ENCODE data around the gene BICD1. TPM values are rescaled to one million over a fixed set of nuclear protein-coding genes. Genes with fewer than 3 reads are reported as not detected.

BICD1 gene
- total RNA-seq, 4 donors from 2014 or later: 1.5 to 4.5 (median 2.4) TPM

DNA sequence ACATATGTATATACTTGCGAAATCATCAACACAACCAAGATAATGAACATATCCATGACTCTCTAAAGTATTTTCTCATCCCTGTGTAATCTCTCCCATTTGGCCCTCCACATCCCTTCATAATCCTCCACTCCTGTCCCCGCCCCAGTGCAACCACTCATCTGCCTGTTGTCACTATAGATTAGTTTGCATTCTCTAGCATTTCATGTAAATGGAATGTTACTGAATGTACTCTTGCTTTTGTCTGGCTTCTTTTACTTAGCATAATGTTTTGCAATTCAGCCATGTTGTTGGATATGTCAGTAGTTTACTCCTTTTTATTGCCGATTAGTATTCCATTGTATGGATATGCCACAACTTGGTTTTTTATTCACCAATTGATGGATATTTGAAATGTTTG, 99.1 kb downstream of the BICD1 start:
- 95 to 96% methylated on average over 3 of the region's 3 CpGs for WGBS, 2 donors
- TF ChIP-seq POLR2A (IDR thresholded peaks at IDR 0.05): no peak
- TF ChIP-seq, protein P1, sequence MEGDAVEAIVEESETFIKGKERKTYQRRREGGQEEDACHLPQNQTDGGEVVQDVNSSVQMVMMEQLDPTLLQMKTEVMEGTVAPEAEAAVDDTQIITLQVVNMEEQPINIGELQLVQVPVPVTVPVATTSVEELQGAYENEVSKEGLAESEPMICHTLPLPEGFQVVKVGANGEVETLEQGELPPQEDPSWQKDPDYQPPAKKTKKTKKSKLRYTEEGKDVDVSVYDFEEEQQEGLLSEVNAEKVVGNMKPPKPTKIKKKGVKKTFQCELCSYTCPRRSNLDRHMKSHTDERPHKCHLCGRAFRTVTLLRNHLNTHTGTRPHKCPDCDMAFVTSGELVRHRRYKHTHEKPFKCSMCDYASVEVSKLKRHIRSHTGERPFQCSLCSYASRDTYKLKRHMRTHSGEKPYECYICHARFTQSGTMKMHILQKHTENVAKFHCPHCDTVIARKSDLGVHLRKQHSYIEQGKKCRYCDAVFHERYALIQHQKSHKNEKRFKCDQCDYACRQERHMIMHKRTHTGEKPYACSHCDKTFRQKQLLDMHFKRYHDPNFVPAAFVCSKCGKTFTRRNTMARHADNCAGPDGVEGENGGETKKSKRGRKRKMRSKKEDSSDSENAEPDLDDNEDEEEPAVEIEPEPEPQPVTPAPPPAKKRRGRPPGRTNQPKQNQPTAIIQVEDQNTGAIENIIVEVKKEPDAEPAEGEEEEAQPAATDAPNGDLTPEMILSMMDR (IDR thresholded peaks at IDR 0.05): no peak
- no peak for DNase-seq (ENCODE audit: low spot score in 2 of 2)
- no peak overlapping the region for H3K4me3 ChIP-seq (ENCODE audit: low read depth, poor library complexity, severe bottlenecking)
- intact Hi-C loops (cut with DNase I; ENCODE audit: low total_unique reads): no loop called here

DNA sequence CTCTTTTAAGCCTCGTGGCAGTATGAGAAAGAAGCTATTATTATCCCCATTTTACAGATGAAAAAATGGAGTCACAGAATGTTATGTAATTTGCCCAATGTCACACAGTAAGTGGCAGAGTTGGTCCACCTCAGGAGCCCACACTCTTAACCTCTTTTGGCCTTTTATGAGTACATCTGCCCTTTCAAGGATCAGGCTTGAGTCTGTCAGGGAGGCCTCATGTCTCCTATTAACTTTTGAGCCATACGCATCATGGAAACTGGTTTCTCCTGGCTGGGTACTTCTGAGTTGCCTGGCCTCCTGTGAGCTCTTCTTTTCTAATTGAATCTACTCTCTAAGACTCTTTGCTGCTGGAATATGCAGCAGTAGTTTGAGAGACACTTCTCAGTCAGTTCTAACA, 101.7 kb downstream of the BICD1 start:
- WGBS, 2 donors: 73 to 78% methylated on average over 2 of the region's 2 CpGs
- H3K4me3 ChIP-seq (ENCODE audit: low read depth, poor library complexity, severe bottlenecking): no peak overlapping the region
- DNase-seq (ENCODE audit: low spot score in 2 of 2): no peak
- intact Hi-C loops (cut with DNase I; ENCODE audit: low total_unique reads): no loop called here
- TF ChIP-seq POLR2A (IDR thresholded peaks at IDR 0.05): no peak

DNA sequence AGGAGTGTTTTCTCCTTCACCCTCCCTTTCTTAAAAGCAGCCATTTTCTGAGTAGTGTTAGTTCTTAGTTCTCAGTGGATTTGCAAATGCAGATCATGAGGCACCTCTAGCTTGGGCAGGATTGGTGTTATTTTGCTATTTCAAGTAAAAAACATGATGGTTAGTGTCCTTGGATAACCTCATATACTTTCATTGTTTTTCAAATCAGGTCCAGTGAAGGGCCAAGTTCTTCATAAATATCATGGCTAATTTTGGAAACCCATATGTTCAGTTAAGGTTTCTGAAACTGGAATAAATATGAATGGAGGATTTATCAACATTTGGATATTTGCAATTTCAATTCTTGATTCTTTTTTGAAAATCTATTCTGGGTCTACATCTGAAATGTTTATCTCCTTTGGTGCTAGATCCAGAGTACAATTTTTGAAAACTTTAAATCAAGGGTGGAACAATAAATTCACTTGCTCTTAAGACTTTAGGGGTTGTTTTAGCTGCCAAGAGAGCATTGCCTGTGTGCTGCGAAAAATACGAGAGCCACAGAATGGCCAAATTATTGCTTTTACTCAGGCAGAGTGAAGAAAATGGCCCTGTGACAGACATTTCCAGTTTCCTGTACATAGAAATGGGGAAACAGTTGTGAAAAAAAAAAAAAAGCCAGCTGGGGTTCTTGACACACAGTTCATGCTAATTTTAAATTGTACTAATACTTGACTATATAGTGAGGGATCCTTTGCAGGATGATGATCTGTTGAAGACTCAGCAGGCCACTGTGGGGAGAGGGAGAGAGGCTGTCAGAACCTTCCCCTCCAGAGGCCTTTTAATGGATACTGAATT, 104.6 kb downstream of the BICD1 start:
- no peak overlapping the region for H3K4me3 ChIP-seq (ENCODE audit: low read depth, poor library complexity, severe bottlenecking)
- intact Hi-C loops (cut with DNase I; ENCODE audit: low total_unique reads): no loop called here
- TF ChIP-seq, protein P1 (IDR thresholded peaks at IDR 0.05): no peak
- TF ChIP-seq POLR2A (IDR thresholded peaks at IDR 0.05): no peak
- DNase-seq (ENCODE audit: low spot score in 2 of 2): no peak
- 78 to 82% methylated on average over 2 of the region's 2 CpGs for WGBS, 2 donors

DNA sequence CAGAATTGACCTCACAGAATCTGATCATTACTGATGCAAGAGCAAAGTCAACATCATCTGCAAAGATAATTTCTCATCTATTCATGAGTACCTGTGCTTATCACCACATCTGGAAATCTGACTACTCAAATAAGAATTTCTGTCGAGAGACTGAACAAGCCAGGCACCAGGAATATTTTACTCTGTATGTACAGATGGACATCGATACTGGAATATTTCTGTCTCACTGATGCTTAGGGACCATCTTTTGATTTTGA, 105.2 kb downstream of the BICD1 start:
- no peak overlapping the region for H3K4me3 ChIP-seq (ENCODE audit: low read depth, poor library complexity, severe bottlenecking)
- WGBS, 2 donors: 74 to 81% methylated on average over 2 of the region's 2 CpGs
- no peak for DNase-seq (ENCODE audit: low spot score in 2 of 2)
- TF ChIP-seq, protein P1 (IDR thresholded peaks at IDR 0.05): no peak
- TF ChIP-seq POLR2A (IDR thresholded peaks at IDR 0.05): no peak
- intact Hi-C loops (cut with DNase I; ENCODE audit: low total_unique reads): no loop called here

DNA sequence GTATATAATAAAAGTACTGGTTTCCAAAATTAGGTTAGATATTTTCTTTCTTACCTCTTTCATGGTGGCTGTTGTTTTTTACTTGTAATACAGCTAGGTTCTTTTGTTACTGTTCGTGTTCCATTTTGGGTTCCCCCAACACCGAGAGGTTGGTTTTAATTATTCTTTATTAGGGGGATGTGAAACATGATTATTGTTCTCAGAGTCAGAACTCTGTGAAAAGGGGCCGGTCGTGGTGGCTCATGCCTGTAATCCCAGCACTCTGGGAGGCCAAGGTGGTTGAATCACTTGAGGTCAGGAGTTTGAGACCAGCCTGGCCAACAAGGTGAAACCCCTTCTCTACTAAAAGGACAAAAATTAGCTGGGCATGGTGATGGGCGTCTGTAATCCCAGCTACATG, 108.1 kb downstream of the BICD1 start:
- DNase-seq (ENCODE audit: low spot score in 2 of 2): no peak
- intact Hi-C loops (cut with DNase I; ENCODE audit: low total_unique reads): no loop called here
- no peak overlapping the region for H3K4me3 ChIP-seq (ENCODE audit: low read depth, poor library complexity, severe bottlenecking)
- WGBS, 2 donors: 92% methylated on average over 5 of the region's 5 CpGs
- TF ChIP-seq, protein P1 (IDR thresholded peaks at IDR 0.05): no peak
- no peak for TF ChIP-seq POLR2A (IDR thresholded peaks at IDR 0.05)

DNA sequence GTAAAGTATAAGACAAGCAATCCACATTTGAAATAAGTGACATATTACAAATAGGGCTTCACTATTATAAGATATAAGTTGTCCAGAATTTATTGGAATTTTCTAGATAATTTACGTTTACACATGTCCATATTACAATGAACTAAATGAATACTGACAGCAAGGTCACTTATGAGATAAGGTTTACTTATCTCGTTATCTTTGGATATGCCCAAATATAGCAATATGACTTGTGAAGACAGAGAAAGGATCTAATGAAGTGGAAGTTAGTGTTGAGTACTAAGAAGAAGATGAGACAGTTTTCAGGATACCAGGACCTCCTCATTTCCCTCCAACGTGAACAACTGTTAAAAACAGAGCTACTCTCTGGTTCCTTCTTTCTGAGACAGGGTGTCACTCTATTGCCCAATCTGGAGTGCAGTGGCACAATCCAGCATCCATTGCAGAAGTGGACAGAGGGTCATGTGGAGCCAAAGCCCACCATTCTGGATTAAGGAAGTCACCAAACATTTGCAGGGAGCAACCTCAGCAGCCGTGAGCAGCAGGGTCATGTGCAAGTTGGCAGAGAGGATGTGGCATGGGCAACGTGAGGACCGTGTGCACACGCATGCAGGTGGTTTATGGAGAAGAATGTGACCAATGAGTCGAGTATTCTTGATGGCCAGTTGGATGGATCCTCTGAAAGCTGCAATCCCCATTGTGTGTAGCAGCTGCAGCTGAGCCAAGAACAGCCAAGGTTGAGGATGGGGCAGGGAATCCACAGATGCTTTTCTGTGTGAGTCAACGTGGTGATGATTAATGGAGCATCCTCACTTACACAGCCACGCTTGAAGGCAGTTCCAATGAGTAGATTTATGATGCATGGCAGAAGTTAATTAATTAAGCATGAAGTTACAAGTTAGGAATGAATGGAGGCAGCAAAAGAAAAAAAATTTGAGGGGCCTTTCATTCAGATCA, 111.0 kb downstream of the BICD1 start:
- TF ChIP-seq POLR2A (IDR thresholded peaks at IDR 0.05): no peak
- TF ChIP-seq, protein P1 (IDR thresholded peaks at IDR 0.05): no peak
- DNase-seq (ENCODE audit: low spot score in 2 of 2): peak in 1 of 2 donors; percentile 17
- WGBS, 2 donors: 70 to 72% methylated on average over 10 of the region's 10 CpGs
- intact Hi-C loops (cut with DNase I; ENCODE audit: low total_unique reads): no loop called here
- H3K4me3 ChIP-seq (ENCODE audit: low read depth, poor library complexity, severe bottlenecking): no peak overlapping the region
